GM21737 (cell line): ENCODE measurements around the gene TMPRSS13.
"Not testable (repeated sequence)": the region's sequence is repeated elsewhere in the genome, so short reads cannot be mapped to it uniquely, and the experiment has no call there.

ENCODE experiments used
- ATAC-seq: cut with Tn5 transposase; IDR thresholded peaks from one replicate; pipeline ENCODE4 v1.9.1; 2021; ENCODE audit warnings: mild to moderate bottlenecking, moderate library complexity; ENCODE audit not compliant: unreplicated experiment

Gene TMPRSS13

DNA sequence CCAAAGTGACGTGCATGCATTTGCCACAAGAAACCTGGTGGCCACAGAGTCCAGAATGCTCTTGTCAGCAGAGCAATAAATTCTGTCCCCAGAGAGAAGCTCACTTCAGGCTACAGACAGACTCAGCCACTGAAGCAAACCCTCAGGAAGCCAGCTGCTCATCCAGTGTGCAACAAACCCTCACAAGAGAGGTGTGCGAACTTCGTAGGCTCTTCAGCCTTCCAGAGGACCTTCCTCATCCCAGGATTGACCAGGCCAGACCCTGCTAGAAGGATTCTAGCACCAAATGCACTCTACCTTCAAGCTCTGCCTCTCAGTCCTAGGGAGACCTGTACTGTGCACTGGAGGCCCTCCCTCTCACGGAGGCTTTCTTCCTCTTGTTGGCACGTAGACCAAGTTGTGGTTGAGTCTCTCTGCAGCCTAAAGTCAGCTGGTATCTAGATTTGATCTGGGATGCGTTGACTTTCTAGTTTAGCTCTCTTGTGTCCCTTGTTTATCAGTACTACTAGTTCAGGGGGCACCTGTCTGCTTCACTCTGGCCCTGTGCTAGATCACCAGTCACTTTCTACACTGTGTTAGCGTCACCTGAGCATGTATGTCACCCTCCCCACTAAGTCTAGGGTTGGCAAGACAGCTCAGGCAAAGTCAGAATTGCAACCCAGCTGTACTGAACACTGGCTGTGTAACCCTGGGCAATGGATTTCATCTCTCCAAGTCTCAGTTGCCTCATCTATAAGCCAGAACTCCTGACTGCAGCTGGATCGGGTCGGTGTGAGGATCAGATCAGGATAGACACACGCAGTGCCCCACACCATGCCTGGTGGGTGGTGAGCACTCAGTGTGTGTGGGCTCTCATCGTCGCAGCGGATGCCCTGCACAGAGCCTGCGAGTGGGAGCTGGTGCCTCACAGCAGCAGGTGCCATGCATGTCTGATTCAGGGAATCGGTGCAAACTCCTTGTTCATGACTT, 22.1 kb upstream of the TMPRSS13 start:
- no peak for ATAC-seq

DNA sequence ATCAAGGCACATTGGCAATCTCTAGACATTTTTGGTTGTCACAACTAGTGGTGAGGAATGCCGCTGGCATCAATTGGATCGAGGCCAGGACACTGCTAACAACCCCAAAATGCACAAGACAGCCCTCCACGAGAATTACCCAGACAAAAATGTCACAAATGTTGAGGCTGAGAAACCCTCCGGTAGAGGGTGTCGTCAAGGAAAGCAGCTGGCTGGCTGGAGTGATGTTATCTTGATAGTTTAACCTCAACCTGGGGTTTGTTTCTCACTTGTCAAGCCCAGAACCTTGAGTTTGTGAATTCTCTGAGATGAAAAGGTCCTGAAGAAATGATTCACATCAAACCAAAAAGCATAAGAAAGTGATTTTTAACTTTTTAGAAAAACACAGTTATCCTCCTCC, 21.1 kb upstream of the TMPRSS13 start:
- no peak for ATAC-seq

DNA sequence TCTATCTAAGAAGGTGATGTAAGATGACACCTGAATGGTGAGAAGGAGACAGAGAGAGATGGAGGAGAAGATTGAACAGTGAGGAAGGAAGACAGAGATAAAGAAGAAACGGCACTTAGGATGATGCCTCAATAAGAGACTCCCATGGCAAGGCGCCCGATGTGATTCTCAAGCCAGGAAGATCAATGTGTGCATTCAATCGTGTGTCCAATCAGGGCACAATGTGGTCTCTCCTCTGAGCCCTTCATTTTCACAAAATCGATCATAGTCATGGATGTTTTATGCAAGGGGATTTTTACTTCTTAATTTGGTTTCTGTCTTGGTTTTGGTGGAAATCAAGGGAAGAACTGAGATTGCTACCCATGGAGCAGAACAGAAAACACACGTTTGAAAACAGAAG, 19.9 kb upstream of the TMPRSS13 start:
- no peak for ATAC-seq

DNA sequence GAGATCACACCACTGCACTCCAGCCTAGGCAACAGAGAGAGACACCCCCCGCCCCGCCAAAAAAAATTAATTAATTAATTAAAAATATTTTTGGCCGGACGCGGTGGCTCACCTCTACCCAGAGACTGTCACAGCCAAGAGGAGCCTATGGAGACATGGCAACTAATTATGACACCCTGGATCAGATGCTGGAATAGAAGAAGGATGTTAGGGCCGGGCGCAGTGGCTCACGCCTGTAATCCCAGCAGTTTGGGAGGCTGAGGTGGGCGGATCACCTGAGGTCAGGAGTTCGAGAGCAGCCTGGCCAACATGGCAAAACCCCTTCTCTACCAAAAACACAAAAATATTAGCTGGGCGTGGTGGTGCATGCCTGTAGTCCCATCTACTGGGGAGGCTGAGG, 19.3 kb upstream of the TMPRSS13 start:
- not testable (repeated sequence) for ATAC-seq

DNA sequence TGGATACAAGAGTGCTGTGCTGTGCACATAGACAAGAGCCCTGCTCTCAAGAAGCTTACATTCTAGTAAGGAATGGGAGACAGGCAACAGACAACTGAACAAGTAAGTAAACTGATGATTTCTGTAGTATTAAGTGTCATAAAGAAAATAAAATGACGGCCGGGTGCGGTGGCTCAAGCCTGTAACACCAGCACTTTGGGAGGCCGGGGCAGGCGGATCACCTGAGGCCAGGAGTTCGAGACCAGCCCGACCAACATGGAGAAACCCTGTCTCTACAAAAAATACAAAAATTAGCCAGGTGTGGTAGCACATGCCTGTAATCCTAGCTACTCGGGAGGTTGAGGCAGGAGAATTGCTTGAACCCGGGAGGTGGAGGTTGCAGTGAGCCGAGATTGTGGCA, 18.5 kb upstream of the TMPRSS13 start:
- not testable (repeated sequence) for ATAC-seq

DNA sequence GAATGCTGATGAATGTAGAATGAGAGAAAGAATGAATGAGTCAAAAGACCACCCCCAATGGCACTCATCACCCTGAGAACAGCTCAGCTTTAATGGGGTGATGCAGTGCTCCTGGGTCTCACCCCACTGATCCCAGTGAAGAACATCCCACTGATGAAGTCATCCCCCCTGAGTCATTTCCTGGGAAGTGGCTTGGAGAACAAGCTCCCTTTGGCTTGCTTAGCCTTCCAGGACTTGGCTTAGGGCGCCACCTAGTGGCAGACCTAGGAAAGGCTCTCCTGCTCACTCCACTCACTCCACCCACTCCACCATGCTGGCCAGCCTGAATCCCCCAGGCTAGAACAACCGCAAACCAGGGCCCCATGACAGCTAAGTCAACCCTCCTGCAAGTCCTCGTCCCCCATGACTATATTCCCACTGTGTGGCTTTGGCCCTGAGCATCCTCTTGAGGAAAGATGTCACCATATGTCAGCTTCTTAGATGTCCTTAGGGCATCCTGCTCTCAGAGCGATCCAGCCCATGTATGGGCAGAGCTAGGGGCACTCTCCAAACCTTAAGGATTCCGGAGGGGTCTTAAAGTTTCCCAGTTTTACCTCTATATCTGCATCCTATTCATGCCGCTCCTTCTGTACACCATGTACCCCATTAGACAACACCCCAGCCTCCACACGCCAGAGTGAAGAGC, 17.8 kb upstream of the TMPRSS13 start:
- no peak for ATAC-seq

DNA sequence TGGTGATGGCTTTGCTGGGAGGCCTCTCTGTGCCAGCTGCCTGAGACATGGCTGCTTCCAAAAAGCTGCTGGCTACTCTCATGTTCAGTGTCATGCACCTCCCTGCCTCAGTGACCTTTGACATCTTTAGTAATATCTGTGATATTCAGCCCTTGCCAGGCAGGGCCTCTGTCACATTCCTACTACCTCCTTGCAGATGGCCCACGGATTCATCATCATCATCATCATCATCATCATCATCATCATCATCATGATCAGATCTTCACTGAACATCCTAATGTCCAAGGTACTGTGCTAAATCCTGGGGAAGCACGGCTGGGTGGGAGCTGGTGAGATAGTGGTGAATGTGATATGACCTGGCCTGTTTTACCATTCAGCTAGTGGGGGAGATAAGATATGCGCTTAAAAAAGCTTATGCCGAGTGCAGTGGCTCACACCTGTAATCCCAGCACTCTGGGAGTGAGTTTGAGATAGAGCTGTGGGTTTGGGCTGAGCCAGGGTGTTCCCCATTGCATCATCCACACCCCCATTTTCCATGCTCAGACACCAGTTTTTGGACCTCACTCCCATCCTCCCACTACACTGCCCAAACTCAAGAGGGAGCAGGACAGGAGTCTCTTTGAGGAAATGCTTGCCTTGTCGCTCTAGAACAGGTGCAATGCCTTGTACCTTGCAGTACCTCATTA, 17.1 kb upstream of the TMPRSS13 start:
- no peak for ATAC-seq

DNA sequence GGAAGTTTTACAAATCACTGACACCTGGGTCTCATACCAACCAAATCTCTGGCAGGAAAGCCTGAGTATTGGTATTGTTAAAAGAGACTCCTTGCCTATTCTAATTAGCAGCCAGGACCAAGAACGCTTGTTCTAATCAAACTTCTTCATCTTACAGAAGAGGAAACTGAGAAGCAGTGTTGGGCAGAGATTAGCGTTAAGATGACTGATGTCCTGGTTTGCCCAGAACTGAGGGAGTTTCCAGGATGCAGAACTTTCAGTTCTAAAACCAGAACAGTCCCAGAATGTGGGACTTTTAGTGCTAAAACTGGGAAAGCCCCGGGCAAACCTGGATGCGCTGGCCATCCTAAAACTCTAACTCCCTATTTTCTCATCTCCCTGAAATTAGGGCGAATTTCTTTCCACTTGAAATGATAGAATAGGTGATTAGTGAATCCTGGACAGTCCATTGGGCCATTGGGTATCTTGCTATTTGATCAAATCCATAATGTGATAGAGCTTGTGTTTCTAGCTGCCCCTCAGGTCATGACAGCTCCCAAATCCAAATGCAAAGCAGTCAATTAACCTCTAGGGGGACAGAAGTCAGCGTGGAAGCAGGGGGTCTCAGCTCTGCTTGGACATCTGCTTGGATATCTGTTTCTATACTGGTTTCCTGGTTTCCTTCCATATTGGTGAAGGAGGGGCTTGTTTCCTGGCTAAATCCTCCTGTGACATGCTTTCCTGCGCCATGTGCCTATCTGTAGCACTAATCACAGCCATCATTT, 16.0 kb upstream of the TMPRSS13 start:
- no peak for ATAC-seq

DNA sequence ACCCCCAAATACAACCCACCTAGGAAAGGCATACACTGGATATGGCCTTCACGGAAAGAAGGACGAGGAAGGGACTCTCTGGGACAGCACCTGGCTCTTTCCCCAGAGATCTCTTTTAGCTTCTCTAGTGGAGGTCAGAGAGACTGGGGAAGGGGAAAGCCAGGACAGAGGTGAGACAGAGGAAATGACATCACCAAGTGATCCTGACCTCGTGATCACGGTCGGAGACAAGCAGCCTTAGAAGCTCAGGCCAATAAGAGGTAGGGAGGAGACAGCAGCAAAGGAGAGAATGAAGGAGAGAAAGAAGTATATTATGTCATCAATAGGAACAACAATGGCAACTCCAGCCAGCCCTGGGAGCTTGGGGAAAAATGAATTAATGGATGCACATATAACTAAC, 15.4 kb upstream of the TMPRSS13 start:
- ATAC-seq, result no peak

DNA sequence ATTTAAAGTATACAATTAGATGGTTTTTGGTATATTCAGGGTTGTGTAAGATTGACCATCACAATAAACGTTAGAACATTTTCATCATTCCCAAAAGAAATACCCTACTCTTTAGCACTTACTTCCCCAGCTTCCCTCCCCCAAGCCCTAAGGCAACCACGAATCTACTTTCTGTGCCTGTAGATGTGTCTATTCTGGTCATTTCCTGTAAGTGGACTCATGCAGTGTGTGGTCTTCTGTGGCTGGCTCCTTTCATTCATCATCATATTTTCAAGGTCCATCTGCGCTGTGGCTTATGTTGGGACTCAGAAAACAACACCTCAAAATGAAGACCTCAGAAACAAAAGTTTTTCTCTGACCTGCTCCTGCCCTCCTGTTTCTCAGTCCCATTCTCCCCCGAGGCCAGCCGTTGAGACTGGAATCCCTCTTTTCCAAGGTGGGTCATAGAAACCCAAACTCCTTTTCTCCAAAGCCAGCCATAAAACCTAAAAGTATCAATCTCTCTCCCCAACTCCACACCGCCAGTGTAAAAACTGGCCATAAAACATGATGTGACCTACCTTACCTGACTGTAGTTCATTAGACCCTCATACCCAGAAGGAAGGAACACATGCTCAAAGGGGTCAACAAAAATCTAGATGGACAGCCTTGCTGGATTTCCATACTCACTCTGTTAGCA, 12.9 kb upstream of the TMPRSS13 start:
- no peak for ATAC-seq

DNA sequence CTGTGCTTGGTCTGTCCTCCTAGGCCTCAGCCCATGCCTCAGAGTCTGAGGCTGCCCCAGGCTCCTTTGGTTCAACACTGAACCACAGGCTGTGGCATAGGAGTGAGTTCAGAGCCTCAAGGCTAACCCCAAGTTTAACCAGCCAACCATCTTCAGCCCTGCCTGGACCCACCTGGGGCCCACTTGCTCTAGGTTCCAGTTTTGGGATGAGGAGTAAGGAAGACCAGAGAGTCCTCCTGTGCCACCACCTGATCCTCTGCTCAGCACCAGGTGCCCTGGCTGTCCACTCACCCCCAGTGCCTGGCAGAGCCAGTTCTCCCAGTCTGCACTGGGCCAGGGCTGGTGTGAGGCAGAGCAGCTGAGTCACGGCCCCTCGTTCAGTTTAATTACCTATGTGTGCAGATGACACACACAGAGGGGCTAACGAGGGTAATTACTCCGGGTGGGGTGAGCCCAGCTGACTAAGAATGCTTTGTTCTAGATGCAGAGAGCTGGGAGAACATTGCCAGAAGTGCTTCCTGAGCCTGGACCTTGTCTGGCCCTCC, 12.0 kb upstream of the TMPRSS13 start:
- no peak for ATAC-seq

DNA sequence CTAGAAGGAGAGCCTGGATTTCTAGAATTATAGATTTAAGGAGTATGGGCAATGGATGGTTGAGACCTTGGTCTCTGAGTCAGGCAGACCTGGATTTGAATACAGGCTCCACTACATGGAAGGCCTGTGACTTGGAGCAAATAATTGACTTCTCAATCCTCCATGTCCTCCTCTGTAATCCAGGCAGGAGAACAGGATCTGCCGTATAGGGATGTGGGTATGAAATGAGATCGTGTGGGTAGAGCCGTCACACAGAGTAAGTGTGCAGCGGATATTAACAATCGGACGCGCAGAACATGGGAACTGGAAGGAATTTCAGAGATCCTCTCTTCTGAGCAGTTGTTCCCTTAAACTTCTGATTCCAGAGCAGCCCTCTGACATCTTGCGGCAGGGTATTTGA, 11.5 kb upstream of the TMPRSS13 start:
- ATAC-seq, result no peak

DNA sequence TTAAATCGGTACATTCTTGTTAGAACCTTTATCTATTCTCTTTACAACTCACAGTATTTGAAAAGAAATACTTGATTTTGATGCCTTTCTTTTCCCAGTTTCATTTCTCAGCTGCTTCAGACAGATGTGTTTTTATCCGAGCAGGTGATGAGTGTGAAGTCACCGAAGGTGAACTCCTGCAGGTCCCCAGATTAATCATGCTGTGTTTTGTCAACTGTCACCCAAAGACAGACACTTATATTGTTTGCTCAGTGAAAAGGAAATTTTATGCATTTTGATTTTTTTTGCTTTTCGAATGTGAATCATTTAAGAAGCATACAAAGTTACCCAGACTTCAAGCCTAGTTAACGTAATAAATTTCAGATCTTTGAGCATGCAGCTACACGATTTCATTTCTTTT, 7.8 kb upstream of the TMPRSS13 start:
- ATAC-seq, result no peak

DNA sequence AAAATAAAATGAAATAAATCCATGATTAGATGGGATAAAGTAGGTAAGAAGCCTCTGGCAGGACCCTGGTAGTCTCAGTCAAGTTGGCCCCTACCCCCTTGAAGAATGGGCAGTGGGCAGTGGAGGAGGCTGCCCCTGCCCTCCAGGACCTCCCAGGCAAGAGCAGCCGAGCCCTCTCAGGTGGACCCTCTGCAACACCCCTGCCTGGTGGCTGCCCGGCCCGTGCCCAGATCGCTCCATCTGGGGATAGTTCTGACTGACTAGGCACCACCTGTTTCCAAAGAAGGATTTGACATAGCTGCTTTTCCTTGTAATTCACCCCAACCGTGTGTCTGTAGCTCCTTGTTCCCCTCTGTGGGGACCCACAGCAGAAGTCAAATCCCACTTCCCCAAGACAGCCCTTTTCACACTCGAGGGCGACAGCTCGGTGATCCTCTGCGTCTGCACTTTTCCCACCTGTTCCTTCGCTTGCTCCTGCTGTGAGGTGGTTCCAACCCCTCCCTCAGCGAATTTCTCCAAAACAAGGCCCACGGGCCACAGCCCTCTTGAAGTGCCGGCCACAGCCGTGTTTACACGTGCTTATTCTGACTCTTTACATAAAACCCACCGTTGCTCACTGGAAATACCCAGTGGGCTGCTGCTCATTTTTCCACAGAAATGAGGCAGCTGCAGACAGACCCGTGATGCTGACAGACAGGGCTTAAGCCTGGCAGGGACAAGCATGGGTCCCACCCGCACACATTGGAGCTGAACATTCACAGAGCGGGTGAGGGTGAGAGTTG, 5.5 kb upstream of the TMPRSS13 start:
- no peak for ATAC-seq

DNA sequence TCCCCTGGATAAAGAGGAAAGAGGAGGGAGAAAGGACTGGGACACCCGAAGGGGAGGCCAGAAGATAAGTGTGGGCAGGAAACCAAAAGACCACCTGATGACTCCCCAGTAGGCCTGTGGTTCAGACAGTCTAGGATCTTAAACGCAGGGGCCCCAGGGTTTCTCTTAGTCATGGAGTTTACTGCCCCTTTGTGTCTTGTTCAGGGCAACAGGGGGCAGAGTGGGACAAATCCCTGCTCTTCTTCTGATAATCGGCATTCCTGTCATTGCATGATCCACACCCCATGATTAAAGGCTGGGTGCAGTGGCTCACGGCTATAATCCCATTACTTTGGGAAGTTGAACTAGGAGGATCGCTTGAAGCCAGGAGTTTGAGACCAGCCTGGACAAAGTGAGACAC, 4.7 kb upstream of the TMPRSS13 start:
- no peak for ATAC-seq

DNA sequence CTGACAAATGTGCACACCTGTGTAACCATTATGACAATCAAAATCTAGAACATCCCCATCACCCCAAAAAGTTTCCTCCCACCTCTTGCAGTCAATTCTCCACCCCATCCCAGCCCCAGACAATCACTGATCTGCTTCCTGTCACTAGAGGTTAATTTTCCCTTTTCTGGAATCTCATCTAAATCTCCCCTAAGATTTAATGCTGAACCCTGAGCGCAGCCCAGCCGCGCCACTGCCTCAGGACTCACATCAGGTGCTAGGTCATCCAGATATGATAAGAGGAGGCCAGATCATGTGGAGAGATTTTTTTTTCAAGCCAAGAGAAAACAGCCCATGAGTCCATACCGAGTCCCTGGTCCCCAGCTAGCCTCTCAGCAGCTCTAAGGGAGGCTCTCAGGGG, 4.3 kb upstream of the TMPRSS13 start:
- ATAC-seq, result no peak

DNA sequence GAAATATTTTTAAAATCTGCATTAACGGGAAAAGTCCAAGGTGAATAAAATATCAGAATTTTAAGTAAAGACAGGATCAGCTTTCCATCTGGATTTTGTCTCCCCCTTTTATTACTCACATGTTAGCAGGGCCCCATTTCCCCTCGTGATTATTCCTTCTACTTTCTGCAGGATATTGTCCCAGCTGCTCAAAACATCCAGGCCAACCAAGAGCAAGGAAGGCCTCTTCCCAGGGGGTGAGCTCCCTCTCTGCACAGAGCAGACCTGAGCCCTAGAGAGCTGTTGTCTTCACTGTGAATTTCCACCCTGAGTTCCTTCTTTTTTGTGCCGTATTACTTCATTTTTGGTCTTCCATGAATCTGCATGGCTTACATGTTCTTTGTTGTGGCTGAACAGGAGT, 3.7 kb upstream of the TMPRSS13 start:
- no peak for ATAC-seq

DNA sequence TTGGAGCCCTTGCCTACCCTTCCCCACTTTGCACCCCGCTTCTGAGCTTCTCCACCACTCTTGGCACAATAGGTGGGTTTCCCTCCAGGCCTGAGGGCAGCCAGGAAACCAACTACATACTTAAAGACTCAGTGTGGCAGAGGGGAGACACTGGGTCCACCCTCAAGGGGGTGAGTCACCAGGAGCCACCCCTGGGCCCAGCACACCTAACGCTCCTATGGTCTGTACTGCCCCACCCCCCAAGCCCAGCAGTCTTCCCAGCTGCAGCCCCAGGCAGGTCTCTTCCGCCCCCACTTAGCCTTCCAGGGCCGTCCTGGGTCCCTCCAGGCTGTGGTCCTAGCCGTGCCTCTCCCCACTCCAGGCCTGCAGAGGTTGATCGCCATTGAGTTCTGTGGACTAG, 3.2 kb upstream of the TMPRSS13 start:
- no peak for ATAC-seq

DNA sequence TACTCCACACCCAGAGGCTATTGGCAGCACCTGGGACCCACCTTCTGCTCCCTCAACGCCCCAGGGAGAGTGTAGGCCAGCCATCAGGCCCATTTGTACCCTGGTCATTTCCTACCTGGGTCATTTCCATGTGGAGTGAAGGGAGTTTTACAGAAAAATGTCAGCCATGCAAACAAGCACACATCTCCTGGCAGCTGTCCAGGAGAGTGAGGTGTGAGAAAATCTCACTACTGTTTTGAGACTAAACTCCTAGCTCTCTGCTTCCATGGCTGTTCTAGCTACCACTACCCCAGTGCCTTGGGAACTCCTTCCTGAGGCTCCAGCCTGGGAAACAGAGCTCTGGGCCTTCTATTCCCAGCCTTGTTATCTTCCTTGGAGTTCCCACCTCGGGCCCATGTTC, 2.8 kb upstream of the TMPRSS13 start:
- ATAC-seq, result no peak
